Activated CD4-positive, alpha-beta T cell treated with anti-CD3 and anti-CD28 coated beads, Interleukin-2, amount 50 U/mL, for 48 hours (primary cell): ENCODE results near the gene GSTM4.

Experiments
- DNase-seq, 2 experiments: peaks; one replicate each; pipeline ENCODE4 v3.0.0-alpha.2; 2020

Gene GSTM4

DNA sequence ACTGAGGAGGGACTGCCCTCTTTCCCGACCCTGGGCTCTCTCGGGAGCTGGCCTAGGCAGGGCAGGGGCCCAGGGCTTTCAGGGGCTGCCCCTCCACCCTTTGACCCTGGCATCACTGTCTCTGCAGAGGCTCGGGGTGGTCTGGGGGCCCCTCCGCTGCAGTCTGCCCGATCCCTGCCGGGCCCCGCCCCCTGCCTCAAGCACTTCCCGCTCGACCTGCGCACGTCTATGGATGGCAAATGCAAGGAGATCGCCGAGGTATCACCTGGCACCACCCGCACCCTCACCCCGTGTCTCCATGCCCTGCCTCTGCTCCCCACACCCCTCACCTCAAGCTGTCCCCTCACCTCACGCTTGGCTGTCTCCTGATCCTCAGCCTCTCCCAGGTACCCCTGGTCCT is 30.7 kb upstream of the GSTM4 start:
- DNase-seq: no peak

DNA sequence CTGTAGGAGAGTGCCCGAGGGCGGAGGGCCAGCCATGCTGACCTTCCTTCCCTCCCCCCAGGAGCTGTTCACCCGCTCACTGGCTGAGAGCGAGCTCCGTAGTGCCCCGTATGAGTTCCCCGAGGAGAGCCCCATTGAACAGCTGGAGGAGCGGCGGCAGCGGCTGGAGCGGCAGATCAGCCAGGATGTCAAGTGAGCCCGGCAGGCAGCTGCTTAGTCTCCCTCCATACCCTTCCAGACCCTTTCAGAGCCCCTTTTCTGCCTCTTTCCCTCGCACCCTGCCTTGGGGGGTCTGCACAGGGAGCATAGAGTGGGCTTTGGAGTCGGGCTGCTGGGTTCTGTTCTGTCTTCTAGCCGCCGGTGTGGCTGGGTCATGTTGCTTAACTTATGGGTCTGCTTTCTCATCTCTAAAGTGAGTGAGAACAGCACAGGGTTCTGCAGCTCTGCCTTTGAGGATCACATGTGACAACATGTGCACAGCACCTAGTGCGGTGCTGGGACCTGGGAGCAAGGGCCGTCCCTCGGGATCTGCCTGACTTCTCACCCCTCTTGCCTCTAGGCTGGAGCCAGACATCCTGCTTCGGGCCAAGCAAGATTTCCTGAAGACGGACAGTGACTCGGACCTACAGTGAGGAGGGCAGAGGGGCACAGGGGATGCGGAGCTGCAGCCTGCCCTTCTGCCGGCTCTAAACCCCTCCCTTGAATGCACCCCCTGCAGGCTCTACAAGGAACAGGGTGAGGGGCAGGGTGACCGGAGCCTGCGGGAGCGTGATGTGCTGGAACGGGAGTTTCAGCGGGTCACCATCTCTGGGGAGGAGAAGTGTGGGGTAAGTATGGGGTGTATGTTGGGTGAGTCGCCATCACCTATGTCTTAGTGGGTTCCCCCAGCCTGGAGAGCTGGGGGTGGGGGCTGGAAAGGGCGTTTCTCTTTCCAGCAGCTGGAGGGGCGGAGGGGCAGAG is 30.0 kb upstream of the GSTM4 start:
- DNase-seq: no peak

DNA sequence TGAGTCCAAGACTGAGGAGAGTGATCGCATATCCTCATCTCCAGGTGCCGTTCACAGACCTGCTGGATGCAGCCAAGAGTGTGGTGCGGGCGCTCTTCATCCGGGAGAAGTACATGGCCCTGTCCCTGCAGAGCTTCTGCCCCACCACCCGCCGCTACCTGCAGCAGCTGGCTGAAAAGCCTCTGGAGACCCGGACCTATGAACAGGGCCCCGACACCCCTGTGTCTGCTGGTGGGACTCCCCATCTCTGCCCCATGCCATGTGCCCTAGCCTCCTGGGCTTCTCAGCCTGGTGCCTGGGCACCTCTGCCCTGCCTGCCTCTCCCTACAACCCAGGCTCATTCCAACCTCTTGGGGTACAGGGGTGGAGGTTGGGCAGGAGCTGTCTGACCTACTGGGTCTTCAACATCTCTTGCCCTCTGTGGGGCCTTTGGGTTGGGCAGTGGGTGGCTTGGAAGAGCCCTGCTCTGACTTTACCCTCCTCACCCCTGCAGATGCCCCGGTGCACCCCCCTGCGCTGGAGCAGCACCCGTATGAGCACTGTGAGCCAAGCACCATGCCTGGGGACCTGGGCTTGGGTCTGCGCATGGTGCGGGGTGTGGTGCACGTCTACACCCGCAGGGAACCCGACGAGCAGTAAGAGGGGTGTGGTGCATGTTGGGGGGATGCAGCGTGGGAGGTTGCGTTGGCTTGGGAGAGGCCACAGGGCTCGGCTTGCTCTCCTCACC is 29.1 kb upstream of the GSTM4 start:
- no peak for DNase-seq

DNA sequence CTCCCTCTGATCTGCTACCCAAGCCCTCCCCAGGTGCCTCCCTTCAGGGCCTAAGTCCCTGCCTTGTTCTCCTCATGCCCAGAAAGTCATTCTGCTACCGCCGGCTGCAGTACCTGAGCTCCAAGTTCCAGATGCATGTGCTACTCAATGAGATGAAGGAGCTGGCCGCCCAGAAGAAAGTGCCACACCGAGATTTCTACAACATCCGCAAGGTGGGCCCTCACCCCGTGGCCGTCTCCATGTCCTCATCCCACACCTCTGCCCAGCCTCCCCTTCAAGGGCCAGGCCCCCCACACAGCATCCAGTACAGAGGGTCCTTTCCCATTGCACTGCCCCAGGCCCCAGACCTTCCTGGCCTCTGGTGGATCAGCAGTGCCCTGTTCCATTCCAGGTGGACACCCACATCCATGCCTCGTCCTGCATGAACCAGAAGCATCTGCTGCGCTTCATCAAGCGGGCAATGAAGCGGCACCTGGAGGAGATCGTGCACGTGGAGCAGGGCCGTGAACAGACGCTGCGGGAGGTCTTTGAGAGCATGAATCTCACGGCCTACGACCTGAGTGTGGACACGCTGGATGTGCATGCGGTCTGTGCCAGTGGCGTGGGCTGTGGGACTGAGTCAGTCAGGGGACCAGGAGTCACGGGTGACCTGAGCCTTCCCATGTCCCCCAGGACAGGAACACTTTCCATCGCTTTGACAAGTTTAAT is 28.1 kb upstream of the GSTM4 start:
- DNase-seq: no peak

DNA sequence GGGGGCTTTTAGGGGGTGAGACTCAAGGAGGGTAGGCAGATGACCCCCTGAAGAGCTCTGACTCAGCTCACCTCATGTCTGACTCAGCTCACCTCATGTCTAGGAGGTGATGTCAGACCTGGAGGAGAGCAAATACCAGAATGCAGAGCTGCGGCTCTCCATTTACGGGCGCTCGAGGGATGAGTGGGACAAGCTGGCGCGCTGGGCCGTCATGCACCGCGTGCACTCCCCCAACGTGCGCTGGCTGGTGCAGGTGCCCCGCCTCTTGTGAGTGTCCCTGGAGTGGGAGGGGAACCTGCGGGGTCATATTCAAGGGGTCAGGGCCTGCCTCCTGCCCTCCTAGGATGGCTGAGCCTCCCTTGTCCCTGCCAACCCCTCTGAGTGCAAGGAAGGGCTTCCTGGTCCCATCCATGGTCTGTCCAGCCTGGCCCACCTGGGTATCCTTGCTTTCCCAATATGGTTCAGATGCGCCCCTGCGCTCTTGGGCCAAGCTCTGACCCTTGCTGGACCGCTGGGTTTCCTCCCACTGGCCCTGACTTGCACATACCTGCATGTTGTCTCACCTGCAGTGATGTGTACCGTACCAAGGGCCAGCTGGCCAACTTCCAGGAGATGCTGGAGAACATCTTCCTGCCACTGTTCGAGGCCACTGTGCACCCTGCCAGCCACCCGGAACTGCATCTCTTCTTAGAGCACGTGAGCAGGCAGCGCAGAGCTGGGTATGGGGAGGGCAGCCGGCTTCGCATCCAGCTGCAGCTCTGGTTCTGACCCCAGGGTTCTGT is 27.2 kb upstream of the GSTM4 start:
- no peak for DNase-seq

DNA sequence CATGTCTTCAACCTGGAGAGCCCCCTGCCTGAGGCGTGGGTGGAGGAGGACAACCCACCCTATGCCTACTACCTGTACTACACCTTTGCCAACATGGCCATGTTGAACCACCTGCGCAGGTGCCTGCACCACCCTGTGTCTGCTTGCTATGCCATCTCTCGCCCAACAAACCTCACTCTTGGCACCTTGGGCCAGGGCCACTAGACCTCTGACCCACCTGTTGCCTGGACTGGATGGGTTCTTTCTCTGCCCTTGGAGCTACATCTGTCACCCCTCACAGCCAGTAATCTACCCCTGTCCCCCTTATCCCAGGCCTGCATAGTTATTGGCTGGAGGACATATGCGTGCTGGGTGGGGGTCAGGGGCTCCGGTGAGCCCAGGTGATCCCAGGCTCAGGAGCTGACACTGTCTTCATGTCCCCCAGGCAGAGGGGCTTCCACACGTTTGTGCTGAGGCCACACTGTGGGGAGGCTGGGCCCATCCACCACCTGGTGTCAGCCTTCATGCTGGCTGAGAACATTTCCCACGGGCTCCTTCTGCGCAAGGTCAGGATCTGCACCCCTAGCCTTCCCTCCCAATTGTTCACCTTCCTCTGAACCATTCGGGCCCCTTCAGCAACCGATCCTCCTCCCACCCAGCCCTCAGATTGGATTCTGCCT is 26.4 kb upstream of the GSTM4 start:
- DNase-seq: no peak

DNA sequence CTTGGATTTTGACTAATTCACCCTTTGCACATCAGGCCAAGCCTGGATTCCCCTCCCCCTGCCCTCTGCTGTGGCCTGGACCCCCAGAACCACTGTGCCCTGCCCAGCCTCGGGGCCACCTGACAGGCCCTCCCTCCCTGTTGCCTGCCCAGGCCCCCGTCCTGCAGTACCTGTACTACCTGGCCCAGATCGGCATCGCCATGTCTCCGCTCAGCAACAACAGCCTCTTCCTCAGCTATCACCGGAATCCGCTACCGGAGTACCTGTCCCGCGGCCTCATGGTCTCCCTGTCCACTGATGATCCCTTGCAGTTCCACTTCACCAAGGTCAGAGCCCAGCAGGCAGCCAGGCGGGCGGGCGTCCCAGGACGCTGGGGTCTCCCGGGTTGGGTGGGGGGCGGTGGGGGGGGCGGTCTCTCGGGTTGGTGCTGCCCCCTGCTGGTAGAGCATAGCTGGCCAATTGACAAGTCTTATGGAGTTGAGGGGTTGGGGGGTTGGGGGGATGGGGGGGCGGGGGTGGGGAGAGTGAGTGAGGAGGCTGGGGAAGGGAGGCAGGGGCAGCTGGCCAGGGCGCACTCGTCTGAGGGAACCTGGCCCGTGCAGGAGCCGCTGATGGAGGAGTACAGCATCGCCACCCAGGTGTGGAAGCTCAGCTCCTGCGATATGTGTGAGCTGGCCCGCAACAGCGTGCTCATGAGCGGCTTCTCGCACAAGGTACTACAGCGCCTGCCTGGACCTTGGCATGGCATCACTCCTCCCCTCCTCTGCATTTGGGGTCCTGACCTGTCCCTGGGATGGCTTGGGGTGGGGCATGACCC is 25.6 kb upstream of the GSTM4 start:
- peak; percentile 40 to 54 for DNase-seq

DNA sequence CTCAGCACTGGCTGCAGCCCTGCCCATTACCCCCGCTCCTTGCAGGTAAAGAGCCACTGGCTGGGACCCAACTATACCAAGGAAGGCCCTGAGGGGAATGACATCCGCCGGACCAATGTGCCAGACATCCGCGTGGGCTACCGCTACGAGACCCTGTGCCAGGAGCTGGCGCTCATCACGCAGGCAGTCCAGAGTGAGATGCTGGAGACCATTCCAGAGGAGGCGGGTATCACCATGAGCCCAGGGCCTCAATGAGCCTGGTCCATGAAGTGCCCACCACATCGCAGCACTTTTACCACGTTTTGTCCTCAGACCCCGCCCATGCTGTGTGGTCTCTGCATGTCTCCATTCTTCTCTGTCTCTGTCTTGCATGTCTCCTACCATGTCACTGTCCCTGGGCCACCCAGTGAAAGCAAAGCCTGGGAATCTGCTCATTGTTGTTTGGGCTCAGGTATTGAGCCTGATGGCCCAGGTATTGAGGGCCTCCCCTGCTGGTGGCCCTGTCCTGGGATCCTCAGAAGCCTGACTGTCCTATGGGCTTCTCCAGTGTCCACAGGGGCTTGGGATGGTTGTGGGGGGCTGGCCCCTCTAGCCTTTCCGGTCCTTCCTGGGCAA is 24.9 kb upstream of the GSTM4 start:
- DNase-seq: no peak

DNA sequence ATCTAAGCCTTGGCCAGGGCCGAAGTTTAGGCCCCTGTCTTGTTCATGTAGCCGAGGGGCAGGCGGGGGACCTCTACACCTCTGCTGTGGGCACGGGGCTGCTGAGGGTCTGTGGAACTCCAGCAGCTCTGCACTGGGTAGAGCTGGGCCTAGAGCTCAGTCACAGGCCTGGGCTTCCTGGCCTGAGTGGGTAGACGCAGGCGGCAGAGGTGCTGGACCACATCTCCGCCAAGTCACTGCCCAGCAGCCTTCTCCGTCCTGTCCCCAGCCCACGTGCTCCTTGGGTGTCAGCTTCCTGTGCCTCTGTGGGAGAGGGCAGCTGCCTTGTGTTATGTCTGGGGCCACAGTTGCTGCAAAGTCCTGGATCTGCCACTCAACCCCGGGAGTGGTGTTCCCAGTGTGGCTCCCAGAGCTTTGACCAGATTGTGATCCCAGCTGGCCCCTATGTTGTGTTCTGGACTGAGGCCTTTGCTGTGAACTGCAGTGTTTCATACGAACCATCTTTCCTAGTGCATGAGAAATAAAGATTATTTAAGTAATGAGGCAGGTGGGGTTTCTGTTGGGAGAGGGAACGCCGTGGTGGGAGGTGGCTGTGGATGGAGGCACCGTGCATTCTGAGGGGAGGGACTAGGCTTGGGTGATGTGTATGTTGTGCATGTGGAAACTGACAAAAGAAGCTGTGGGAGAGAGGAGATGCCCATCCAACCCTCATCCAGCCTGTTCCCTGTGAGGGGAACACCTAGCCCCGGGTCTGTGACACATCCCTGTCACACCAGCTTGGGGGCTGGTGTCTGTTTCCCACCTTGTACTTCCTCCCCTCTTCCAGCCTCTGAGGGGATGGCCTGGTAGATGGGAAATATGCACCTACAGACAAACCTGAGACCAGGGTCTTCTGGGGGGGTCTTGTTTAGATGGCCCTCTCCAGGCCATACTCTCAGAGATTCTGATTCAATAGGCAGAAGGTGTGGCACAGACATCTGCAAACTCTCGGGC is 24.1 kb upstream of the GSTM4 start:
- DNase-seq: no peak

DNA sequence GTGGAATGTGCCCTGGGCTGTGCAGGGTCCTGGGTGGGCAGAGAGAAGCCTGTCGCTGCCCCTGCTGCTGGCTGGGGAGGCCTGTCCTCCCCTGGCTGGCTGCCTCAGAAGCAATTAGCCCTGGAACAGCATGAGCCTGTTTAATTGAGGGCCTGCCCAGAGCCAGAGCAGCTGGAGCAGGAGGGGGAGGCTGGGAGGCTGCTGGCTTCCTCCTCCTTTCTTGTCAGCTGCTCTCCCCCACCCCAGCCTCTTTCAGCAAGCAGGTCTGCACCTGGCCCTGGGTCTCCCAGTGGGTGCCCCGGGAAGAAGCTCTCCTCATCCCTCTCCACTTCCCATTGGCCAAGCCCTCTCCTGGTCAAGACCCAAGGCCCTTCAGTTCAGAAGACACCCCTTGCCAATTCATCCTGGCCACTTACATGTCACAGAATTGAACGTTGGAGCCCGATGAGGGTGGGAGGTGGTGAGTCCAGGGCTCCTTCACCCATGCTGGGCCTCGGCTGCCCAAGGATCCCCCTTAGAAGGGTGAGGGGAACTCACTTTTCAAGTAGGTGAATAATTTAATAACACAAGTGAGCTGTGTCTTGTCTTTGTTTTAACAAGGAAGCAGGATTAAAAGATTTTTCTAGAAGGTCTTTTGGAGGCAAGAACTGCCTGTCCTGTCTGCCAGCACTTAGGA is 23.1 kb upstream of the GSTM4 start:
- DNase-seq: no peak

DNA sequence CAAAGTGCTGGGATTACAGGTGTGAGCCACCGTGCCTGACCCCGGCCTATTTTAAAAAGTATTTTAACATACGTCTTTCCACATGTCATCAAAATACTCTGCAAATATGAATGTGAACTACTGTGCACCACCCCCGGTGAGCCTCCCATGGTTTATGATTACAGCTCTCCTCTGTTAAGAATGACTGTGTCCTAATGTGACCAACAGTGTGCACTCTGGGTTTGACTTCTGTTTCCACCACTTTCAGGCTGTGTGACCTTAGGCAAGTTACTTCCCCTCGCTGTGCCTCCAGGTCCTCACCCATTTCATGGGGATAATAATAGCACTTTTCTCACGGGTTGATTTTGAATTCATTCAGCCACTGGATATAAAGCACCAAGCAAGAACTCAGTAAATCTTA is 21.6 kb upstream of the GSTM4 start:
- DNase-seq: no peak

DNA sequence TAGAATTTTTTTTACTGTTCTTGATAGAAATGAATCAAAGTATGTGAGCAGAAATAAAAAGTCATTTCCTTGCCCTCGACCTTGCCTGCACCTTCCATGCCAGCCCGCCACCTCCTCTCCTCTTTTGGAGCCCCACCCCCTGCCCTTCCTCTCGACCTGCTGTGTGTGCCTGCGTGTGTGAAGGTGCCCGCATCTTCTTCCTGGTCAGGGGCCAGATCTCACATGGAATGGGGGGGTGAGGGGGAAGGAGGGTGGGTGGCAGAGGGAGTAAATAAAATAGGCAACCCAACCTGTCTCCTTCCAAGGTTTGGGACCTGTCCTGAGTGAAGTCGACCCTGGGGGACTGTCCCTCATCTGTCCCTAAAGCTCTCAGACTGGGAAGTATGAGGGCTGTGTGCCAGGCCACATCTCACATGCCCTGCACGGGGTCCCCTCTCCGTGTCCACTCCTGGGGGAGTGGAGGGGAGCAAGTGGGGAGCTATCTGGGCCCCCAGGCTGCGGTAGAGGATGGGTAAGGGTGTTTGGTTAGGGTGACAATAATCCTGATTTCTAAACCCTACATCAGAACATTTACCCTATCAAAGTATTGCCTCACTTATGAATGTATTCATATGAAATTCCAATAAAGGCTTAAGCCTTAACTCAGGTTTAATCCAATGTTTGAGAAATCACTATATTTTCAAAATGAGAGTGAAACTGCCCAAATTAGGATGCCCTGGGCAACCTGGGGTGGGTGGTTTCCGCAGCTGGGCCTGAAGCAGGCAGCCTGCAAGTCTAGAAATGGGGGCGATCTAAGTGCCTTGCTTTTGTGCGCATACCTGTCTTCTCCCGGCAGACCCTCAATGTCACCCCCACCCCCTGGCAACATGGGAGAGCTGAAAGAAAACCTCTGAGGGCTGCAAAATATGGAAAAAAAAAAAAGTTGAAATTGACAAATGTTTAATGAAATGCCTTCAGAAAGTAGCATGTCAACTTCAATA is 20.8 kb upstream of the GSTM4 start:
- no peak for DNase-seq

DNA sequence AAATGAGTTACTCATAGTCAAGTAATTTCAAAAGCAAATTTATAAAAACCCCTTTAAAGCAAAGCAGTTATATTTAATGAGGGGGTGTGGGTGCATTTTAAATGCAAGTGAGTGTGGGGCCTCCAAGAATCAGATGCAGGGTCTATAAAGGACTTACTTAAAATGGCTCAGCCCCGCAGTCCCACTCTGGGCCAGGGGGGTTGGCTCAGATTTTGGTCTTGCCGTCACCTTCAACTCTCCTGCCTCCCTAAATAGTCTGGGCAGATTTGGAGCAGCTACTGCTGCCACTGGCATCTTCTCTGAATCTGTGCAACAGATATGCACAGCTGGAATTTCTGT is 20.1 kb upstream of the GSTM4 start:
- no peak for DNase-seq

DNA sequence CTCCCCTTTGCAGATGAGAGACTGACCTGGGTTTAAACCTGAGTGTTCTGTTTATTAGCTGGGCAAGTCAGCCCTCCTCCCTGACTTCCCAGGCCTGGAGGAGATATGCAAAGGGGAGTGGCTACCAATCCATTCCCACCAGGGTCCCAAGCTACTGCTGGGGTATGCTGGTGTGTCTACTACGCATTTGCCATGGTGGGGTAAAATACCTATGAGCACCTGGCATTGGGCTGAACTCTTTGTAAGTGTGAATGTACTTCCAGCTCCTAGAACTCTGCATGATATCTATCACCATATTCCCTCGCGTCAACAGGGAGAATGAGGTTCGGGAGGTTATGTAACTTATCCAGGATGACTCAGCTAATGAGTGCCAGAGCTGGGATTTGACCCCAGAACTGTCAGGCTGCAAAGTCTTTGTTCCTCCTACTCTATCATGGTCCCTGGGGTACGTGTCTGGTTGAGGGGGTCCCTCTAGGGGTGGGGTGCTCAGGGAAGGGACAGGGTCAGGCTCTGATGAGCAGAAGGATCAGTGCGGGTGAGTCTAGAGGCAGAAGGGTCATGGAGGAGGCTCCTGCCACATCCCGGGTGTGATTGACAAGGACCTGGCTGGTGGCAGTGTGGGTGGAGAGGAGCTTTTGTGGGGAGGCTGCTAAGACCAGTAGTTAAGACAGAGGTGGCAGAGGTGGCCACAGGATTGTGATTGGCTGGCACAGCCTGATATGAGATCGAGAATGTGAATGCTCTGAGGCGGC is 19.5 kb upstream of the GSTM4 start:
- DNase-seq: no peak

DNA sequence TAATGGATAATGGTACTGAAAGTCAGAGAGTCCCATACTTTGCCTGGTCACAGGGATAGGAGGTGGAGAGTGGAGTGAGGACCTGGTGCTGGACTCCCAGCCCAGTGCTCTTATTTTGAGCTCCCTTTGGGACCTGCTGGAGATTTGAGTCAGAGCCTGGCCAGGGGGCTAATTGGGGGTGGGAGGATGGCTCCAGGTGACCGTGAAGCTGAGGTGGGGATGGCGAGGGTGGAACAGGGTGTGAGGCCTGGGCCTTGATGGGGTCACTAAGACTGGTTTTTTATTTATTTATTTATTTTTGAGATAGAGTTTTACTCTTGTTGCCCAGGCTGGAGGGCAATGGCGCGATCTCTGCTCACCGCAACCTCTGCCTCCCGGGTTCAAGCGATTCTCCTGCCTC is 18.5 kb upstream of the GSTM4 start:
- no peak for DNase-seq

DNA sequence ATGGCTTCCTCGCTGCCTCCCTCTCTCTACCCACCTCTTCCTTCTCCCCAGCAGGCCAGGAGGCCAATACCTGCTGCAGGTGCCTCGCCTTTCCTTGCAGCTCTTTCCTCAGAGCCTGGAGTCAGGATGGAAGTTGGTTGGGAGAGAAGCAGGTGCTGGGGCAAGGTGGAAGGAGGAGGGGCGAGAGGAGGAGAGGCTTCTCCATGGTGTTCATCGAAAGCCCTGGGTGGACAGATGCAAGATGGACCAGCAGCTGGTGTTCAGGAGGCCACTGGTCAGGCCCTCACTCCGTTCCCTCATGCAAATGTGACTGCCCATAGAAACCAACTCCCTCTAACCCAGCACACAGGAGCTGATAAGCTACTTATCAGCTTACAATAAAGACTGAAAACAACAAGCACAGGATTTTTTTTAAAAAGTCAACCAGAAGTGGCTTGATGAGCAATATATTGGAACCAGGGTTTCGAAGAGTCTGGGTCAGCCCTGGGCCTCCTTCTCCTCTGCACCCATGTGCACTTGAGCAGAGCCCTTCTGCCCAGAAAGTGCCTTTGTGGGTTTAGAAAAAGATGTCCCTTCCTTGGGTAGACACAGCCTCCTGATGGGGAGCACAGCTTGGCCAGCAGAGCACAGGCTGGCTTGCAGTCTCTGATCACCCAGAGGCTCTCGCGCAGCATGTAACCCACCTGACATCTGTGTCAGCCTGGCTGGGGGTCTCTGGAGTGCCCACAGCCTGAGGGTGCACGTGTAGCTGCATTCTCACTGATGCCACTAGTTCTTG is 16.6 kb upstream of the GSTM4 start:
- DNase-seq: no peak
